Stimulated activated CD4-positive, alpha-beta T cell treated with anti-CD3 and anti-CD28 coated beads, Interleukin-2, amount 100 ng/mL, for 4 hours (primary cell): ENCODE results near the gene TBX3.

ENCODE experiments used
- DNase-seq: peaks from one replicate; pipeline ENCODE4 v3.0.0-alpha.2; 2020; ENCODE audit warnings: low read depth

The TBX3 gene

GRCh38 chr12:114625294-114625851 lies 58.6 kb downstream of the TBX3 start:
- DNase-seq: peak; percentile 6

GRCh38 chr12:114623737-114624136 lies 60.2 kb downstream of the TBX3 start:
- no peak for DNase-seq
